ENCODE measurements around the gene PDCD4.

- TF ChIP-seq CTCF (conservative IDR thresholded peaks at IDR 0.05; ENCODE audit: low read depth, low read length) (no peak), EZH2 (IDR thresholded peaks at IDR 0.05; ENCODE audit: low read length, unreplicated experiment) (no peak)
Measured at GRCh38 chr10:110843796-110844616, 27.7 kb upstream of the PDCD4 start.
